Upper lobe of left lung (tissue), 4 donors: Measurements from ENCODE around the gene VKORC1.

Experiments
- EP300 ChIP-seq, 4 donors: sonication (generic); formaldehyde crosslinking; IDR thresholded peaks; one replicate each; pipeline ENCODE4 v1.5.1; 2017; ENCODE audit warnings: antibody characterized with exemption in 4 of 4, control low read depth in 2 of 4
- POLR2A ChIP-seq, 4 donors: fragments of 450-650 bp; IDR thresholded peaks; one replicate each; pipeline ENCODE4 v1.5.1; 2016 to 2017; ENCODE audit warnings: antibody characterized with exemption in 4 of 4, mild to moderate bottlenecking in 2 of 4
- POLR2AphosphoS5 ChIP-seq, 2 donors: sonication (generic); formaldehyde crosslinking; IDR thresholded peaks; one replicate each; pipeline ENCODE4 v1.5.1; 2017; ENCODE audit warnings: antibody characterized with exemption in 2 of 2
- TF ChIP-seq, protein P1 (sequence below), 6 experiments: fragments of 450-650 bp in 4 of 6; fragments of 200-600 bp in 2 of 6; sonication (generic) in 2 of 6; IDR thresholded peaks; one replicate each; pipeline ENCODE4 v1.5.1; 2016 to 2019; ENCODE audit warnings: antibody characterized with exemption in 6 of 6

DNA sequence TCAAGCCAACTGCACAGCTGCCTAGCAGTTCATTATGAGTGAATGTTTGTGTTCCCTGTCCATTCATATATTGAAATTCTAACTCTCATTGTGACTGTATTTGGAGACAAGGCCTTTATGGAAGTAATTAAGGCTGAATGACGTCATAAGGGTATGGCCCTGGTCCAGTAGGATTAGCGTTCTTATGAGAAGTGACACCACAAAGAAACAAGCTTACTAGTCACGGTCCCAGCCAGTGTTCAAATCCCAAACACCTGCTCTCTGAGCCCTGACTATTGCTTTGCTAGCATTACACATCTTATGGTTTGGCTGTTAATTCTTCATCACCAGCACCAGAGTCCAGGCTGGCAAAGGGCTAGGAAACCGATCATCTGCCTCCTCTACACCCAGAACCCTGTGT, 22.7 kb downstream of the VKORC1 start:
- TF ChIP-seq, protein P1, sequence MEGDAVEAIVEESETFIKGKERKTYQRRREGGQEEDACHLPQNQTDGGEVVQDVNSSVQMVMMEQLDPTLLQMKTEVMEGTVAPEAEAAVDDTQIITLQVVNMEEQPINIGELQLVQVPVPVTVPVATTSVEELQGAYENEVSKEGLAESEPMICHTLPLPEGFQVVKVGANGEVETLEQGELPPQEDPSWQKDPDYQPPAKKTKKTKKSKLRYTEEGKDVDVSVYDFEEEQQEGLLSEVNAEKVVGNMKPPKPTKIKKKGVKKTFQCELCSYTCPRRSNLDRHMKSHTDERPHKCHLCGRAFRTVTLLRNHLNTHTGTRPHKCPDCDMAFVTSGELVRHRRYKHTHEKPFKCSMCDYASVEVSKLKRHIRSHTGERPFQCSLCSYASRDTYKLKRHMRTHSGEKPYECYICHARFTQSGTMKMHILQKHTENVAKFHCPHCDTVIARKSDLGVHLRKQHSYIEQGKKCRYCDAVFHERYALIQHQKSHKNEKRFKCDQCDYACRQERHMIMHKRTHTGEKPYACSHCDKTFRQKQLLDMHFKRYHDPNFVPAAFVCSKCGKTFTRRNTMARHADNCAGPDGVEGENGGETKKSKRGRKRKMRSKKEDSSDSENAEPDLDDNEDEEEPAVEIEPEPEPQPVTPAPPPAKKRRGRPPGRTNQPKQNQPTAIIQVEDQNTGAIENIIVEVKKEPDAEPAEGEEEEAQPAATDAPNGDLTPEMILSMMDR (IDR thresholded peaks at IDR 0.05), result no peak
- no peak for TF ChIP-seq POLR2A (IDR thresholded peaks at IDR 0.05)
- TF ChIP-seq POLR2AphosphoS5 (IDR thresholded peaks at IDR 0.05), result no peak
- TF ChIP-seq EP300 (IDR thresholded peaks at IDR 0.05), result no peak
